Fibroblast of pulmonary artery (primary cell): ENCODE data around the gene FGF19.

Experiments
- DNase-seq: peaks from one replicate; pipeline ENCODE4 v3.0.0-alpha.2; 2010; ENCODE audit warnings: low read depth
- H3K4me3 ChIP-seq: replicated peaks from 2 replicates; pipeline ENCODE4 v1.5.1; 2011; ENCODE audit warnings: low read depth, mild to moderate bottlenecking, control low read depth, low read length, moderate library complexity
- CTCF ChIP-seq: IDR thresholded peaks from 2 replicates; pipeline ENCODE4 v1.5.1; 2011; ENCODE audit warnings: mild to moderate bottlenecking, control low read depth, low read length, inconsistent platforms; ENCODE audit errors: missing control alignments

The FGF19 gene

GRCh38 chr11:69650081-69650831, 53.6 kb downstream of the FGF19 start:
- H3K4me3 ChIP-seq = no peak overlapping the region
- no peak for TF ChIP-seq CTCF
- no peak for DNase-seq

GRCh38 chr11:69649576-69649900, 54.3 kb downstream of the FGF19 start:
- H3K4me3 ChIP-seq = no peak overlapping the region
- no peak for DNase-seq
- no peak for TF ChIP-seq CTCF

GRCh38 chr11:69648679-69649575, 54.9 kb downstream of the FGF19 start:
- no peak for DNase-seq

More at GRCh38 chr11:69648679-69649575, 54.9 kb downstream of the FGF19 start:
- TF ChIP-seq CTCF = no peak
- no peak overlapping the region for H3K4me3 ChIP-seq
